ENCODE results near the gene NLK. TPM values are rescaled to one million over a fixed set of nuclear protein-coding genes. Genes with fewer than 3 reads are reported as not detected.

The NLK gene
- total RNA-seq, 1 experiment from 2014 or later, result 28.0 TPM

GRCh38 chr17:28087743-28088142, 45.3 kb downstream of the NLK start:
- Histone ChIP-seq H3K4me3 (ENCODE audit: low read depth in 2 of 2, low read length in 2 of 2) (no peak overlapping the region), H3K27ac (ENCODE audit: low read length) (no peak overlapping the region), H3K9me3 (ENCODE audit: control insufficient read depth, insufficient read depth, low read depth, low read length) (0 out of 2 replicates have a peak, but pooled peaks cover 2% of the 10 kb centered on the region), H3K27me3 (ENCODE audit: control insufficient read depth, insufficient read depth, low read length) (no peaks in the 10 kb centered on the region), H3K36me3 (ENCODE audit: control insufficient read depth, insufficient read depth, low read length) (no peaks in the 10 kb centered on the region), H3K4me1 (ENCODE audit: control insufficient read depth, insufficient read depth, low read length) (no peaks in the 10 kb centered on the region; the same call in 1 of the 2 replicates)
- CTCF ChIA-PET, result no interaction called here
- TF ChIP-seq POLR2AphosphoS5 (IDR thresholded peaks at IDR 0.05; ENCODE audit: low read depth, low read length) (no peak), TCF7L2 (IDR thresholded peaks at IDR 0.05; ENCODE audit: low read depth, low read length) (no peak), SIN3A (IDR thresholded peaks at IDR 0.05; ENCODE audit: borderline replicate concordance, insufficient read depth, low read depth, low read length) (no peak), REST (IDR thresholded peaks at IDR 0.05; ENCODE audit: insufficient read depth in 1 of 2, low read depth in 2 of 2, low read length in 1 of 2) (no peak)
- TF ChIP-seq, protein P1, sequence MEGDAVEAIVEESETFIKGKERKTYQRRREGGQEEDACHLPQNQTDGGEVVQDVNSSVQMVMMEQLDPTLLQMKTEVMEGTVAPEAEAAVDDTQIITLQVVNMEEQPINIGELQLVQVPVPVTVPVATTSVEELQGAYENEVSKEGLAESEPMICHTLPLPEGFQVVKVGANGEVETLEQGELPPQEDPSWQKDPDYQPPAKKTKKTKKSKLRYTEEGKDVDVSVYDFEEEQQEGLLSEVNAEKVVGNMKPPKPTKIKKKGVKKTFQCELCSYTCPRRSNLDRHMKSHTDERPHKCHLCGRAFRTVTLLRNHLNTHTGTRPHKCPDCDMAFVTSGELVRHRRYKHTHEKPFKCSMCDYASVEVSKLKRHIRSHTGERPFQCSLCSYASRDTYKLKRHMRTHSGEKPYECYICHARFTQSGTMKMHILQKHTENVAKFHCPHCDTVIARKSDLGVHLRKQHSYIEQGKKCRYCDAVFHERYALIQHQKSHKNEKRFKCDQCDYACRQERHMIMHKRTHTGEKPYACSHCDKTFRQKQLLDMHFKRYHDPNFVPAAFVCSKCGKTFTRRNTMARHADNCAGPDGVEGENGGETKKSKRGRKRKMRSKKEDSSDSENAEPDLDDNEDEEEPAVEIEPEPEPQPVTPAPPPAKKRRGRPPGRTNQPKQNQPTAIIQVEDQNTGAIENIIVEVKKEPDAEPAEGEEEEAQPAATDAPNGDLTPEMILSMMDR (IDR thresholded peaks at IDR 0.05), result no peak
- ATAC-seq, result no peak
- no TSS peak for BruUV-seq (replicated peaks)
- intact Hi-C loops (cut with micrococcal nuclease; ENCODE audit: unreplicated experiment), result no loop called here
- in situ Hi-C loops (cut with HindIII; ENCODE audit: low pct_unique_long_range_greater_than_20kb, low sequenced_read_pairs), result no loop called here
- POLR2A ChIA-PET, result no interaction called here
- no peak for DNase-seq (ENCODE audit: low read depth, low spot score)

GRCh38 chr17:28090551-28090950, 48.1 kb downstream of the NLK start:
- no peak for DNase-seq (ENCODE audit: low read depth, low spot score)
- BruUV-seq (replicated peaks), result no TSS peak
- ATAC-seq, result no peak
- TF ChIP-seq POLR2AphosphoS5 (IDR thresholded peaks at IDR 0.05; ENCODE audit: low read depth, low read length) (no peak), REST (IDR thresholded peaks at IDR 0.05; ENCODE audit: insufficient read depth in 1 of 2, low read depth in 2 of 2, low read length in 1 of 2) (no peak), TCF7L2 (IDR thresholded peaks at IDR 0.05; ENCODE audit: low read depth, low read length) (no peak), SIN3A (IDR thresholded peaks at IDR 0.05; ENCODE audit: borderline replicate concordance, insufficient read depth, low read depth, low read length) (no peak)
- TF ChIP-seq, protein P1 (IDR thresholded peaks at IDR 0.05), result no peak
- Histone ChIP-seq H3K36me3 (ENCODE audit: control insufficient read depth, insufficient read depth, low read length) (no peaks in the 10 kb centered on the region), H3K27me3 (ENCODE audit: control insufficient read depth, insufficient read depth, low read length) (no peaks in the 10 kb centered on the region), H3K4me1 (ENCODE audit: control insufficient read depth, insufficient read depth, low read length) (no peaks in the 10 kb centered on the region), H3K27ac (ENCODE audit: low read length) (no peak overlapping the region), H3K9me3 (ENCODE audit: control insufficient read depth, insufficient read depth, low read depth, low read length) (0 out of 2 replicates have a peak, but pooled peaks cover 2% of the 10 kb centered on the region), H3K4me3 (ENCODE audit: low read depth in 2 of 2, low read length in 2 of 2) (no peak overlapping the region)
- CTCF ChIA-PET, result no interaction called here
- in situ Hi-C loops (cut with HindIII; ENCODE audit: low pct_unique_long_range_greater_than_20kb, low sequenced_read_pairs), result no loop called here
- intact Hi-C loops (cut with micrococcal nuclease; ENCODE audit: unreplicated experiment), result no loop called here
- POLR2A ChIA-PET, result no interaction called here
